Posterior vena cava (tissue), 2 donors: ENCODE data around the gene ZFP57. TPM values are rescaled to one million over a fixed set of nuclear protein-coding genes. Genes with fewer than 3 reads are reported as not detected.

ENCODE experiments used
- DNase-seq: peaks from one replicate; pipeline ENCODE4 v3.0.0-alpha.2; 2020; ENCODE audit warnings: low spot score
- intact Hi-C, 2 donors: fragments of 100-400 bp; cut with DNase I; formaldehyde crosslinking; loops; one replicate each; pipeline versions ENCODE4 v1.14.1 to v1.14.2; 2022 to 2023
- long read RNA-seq, 2 donors: library from polyadenylated mRNA; unstranded; transcript quantifications; one replicate each; pipeline ENCODE4 v2.0.0, GENCODE V29; 2020 to 2021
- total RNA-seq, 2 donors: library from RNA; stranded (reverse); fragmentation: NEBNext Ultra II Directional; extraction: Animal tissue kit (Norgen Biotek cat#: 25700); gene quantifications; one replicate each; pipeline ENCODE4 v1.2.1, GENCODE V29; 2021
- donor health status: DM: yes; HTN: yes; CAD: no.
- donor health status: DM: yes; HTN: yes; CAD: no.

Gene ZFP57
- total RNA-seq = 1 to 10 TPM in 1 of 2 donors, under 1 TPM in 1; 0.24 to 6.5 TPM
- long read RNA-seq, donor 1, partial matches to known transcripts = 1 of 3 reads
- long read RNA-seq, donor 1, other reads (novel, unspliced or antisense) = 2 of 3 reads
- long read RNA-seq, donor 2 = 0 reads

DNA sequence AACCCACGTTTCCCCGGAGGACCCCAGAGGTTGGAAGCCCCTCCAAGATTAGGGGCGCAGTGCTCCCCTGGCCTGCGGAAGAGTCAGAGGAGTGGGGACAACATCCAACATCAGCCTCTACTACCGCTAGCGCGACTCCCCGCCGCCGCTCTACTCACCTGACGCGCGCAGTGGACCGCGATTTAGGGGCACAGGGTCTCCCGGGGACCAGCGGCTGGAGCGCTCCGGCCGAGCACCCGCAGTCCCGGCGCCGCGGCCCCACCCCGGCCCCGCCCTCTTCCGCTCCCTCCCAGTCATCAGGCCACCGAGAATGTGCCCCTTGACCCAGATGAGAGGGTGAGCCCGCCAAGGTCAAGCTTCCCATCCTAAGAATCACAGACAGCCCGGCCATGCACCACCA is at the start of gene ZFP57:
Gene ZFP57 (minus strand): TSS at position 249 of the 400 bp plus-strand sequence. CDS start 4,149 bp downstream, outside the sequence.
- intact Hi-C loops = no loop called here
- DNase-seq = no peak

DNA sequence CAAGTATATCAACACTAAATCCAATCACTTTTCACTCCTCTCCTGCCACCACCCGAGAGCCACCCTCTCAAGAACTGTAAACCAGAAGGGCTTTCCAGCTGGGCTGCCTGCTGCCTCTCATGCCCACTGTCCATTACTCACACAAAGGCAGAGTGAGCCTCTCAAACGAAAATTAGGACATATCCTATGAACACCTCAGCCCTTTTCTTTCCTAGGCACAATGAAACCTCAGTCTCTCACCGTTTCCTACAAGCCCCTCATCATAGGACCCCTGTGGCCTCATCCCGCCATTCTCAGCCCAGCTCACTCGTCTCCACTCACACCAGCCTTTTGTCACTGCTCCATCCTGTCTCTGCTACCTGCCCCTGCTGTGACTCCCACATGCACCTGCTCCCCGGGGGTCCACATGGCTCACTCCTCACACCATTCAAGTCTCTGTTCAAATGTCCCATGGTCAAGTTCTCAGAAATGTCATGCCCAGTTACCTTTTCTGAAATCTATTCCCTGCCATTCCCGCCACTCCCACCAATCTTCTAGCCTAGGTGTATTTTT is 49.7 kb upstream of the ZFP57 start:
- DNase-seq = no peak
- intact Hi-C loops = no loop called here

- DNase-seq = no peak
- intact Hi-C loops = no loop called here
Observed at GRCh38 chr6:29729774-29730328, 48.9 kb upstream of the ZFP57 start.

- intact Hi-C loops = no loop called here
Observed at GRCh38 chr6:29728875-29729270, 47.9 kb upstream of the ZFP57 start.

DNA sequence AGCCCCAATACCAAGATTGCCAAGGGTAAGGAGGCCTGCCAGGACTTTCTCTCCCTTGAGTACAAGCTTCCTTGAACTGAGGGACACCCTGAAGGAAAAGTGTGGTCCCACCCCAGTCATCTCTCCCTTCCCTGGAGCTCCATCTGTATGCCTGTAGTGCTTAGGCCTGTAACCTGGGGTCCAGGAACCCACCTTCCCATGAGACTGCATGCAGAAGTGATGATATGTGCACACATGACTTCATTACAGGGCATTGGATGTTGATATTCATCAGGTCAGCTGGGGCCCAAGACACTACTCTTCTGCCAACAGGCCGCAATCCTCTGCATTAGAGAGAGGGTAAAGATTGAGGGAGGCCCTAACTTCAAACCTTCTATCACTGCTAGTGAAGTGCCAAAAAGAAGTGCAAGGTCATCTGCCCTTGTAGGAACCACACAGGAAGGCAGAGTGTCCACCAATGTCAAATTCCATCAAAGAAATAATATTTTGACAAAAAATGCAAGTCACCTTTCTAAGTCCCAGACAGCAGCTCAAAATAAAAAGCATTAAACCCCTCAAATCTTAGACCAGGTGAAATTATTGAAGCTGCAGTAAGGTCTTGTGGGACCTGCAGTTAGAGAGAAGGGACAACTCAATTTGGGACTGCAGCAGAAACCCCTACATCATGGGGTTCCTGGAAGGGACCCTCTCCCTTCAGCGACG is 47.4 kb upstream of the ZFP57 start:
- intact Hi-C loops = no loop called here
- DNase-seq = no peak

More at GRCh38 chr6:29728875-29729270, 47.9 kb upstream of the ZFP57 start:
- DNase-seq = no peak

GRCh38 chr6:29727637-29728036 is 46.7 kb upstream of the ZFP57 start:
- intact Hi-C loops = no loop called here
- no peak for DNase-seq

- intact Hi-C loops = no loop called here
- no peak for DNase-seq
Observed at GRCh38 chr6:29726571-29727194, 45.7 kb upstream of the ZFP57 start.

- DNase-seq = no peak
- intact Hi-C loops = no loop called here
Observed at GRCh38 chr6:29726001-29726400, 45.0 kb upstream of the ZFP57 start.

DNA sequence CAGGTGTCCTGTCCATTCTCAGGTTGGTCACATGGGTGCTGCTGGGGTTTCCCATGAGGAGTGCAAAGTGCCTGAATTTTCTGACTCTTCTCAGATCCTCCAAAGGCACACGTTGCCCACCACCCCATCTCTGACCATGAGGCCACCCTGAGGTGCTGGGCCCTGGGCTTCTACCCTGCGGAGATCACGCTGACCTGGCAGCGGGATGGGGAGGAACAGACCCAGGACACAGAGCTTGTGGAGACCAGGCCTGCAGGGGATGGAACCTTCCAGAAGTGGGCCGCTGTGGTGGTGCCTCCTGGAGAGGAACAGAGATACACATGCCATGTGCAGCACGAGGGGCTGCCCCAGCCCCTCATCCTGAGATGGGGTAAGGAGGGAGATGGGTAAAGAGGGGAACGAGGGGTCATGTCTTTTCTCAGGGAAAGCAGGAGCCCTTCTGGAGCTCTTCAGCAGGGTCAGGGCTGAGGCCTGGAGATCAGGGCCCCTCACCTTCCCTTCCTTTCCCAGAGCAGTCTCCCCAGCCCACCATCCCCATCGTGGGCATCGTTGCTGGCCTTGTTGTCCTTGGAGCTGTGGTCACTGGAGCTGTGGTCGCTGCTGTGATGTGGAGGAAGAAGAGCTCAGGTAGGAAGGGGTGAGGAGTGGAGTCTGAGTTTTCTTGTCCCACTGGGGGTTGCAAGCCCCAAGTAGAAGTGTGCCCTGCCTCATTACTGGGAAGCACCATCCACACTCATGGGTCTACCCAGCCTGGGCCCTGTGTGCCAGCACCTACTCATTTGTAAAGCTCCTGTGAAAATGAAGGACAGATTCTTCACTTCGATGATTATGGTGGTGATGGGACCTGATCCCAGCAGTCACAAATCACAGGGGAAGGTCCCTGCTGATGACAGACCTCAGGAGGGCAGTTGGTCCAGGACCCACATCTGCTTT is 44.3 kb upstream of the ZFP57 start:
- intact Hi-C loops = no loop called here
- no peak for DNase-seq

GRCh38 chr6:29723666-29724588 is 43.0 kb upstream of the ZFP57 start:
- DNase-seq = no peak
- intact Hi-C loops = no loop called here

DNA sequence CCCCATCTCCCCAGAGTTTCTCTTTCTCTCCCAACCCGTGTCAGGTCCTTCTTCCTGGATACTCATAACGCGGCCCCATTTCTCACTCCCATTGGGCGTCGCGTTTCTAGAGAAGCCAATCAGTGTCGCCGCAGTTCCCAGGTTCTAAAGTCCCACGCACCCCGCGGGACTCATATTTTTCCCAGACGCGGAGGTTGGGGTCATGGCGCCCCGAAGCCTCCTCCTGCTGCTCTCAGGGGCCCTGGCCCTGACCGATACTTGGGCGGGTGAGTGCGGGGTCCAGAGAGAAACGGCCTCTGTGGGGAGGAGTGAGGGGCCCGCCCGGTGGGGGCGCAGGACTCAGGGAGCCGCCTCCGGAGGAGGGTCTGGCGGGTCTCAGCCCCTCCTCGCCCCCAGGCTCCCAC is 42.3 kb upstream of the ZFP57 start, which contains the start of gene HLA-F:
Gene HLA-F (plus strand): TSS at position 173 of the 404 bp plus-strand sequence. CDS start 30 bp downstream, at position 203.
- peak; percentile 94 for DNase-seq
- intact Hi-C loops = no loop called here

GRCh38 chr6:29720863-29721262 is 39.9 kb upstream of the ZFP57 start:
- DNase-seq = no peak
- intact Hi-C loops = no loop called here

DNA sequence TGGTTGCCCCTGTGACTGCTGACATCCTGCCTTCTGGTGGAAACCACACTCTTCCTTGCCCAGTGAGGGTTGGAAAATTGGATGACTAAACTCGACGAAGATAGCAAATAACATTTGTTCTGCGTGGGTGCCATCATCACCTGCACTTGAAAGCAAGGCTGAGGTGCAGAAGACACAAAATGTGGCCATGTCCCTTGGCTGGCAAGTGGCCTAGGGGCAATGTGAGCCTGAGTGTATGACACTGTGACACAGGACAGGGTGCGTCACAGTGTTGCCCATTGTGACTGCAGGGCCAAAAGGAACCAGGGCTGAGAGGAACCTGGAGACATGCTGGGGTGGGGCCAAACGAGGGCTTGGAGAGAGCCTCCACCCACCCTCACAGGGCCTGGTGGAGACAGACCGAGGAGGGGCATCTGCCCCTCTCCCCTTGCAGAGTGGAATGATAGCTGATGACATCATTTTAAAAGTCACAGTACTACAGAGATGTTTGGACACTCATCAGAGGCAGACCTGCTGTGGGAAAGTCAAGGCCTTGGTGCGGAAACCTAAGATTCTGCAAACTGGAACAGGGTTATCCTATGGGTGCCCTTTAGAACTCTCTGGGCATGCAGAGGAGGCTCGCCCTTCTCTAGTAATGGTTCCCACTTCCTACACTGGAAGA is 29.5 kb upstream of the ZFP57 start:
- intact Hi-C loops = no loop called here

DNA sequence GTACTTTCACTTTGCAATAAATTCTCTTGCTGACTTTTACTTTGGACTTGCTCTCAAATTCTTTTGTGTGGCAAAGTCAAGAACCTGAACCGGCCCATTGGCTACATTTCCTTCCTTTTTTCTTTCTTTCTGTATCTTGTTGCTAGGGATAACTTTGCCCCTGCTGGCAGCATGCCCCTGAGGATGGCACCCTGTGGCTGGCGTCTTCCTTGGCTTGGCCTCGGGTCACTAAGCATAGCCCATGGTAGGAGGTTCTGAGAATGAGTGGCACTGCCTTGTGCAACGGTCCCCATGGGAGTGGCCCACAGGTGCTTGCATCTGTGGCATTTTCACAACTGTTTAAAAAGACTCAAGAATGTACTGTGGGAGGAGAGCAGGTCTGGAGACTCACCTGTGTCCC is 28.2 kb upstream of the ZFP57 start:
- no peak for DNase-seq
- intact Hi-C loops = no loop called here

More for the DNA sequence above, 29.5 kb upstream of the ZFP57 start:
- DNase-seq = no peak

- DNase-seq = no peak
- intact Hi-C loops = no loop called here
Observed at GRCh38 chr6:29708432-29709179, 27.7 kb upstream of the ZFP57 start.

DNA sequence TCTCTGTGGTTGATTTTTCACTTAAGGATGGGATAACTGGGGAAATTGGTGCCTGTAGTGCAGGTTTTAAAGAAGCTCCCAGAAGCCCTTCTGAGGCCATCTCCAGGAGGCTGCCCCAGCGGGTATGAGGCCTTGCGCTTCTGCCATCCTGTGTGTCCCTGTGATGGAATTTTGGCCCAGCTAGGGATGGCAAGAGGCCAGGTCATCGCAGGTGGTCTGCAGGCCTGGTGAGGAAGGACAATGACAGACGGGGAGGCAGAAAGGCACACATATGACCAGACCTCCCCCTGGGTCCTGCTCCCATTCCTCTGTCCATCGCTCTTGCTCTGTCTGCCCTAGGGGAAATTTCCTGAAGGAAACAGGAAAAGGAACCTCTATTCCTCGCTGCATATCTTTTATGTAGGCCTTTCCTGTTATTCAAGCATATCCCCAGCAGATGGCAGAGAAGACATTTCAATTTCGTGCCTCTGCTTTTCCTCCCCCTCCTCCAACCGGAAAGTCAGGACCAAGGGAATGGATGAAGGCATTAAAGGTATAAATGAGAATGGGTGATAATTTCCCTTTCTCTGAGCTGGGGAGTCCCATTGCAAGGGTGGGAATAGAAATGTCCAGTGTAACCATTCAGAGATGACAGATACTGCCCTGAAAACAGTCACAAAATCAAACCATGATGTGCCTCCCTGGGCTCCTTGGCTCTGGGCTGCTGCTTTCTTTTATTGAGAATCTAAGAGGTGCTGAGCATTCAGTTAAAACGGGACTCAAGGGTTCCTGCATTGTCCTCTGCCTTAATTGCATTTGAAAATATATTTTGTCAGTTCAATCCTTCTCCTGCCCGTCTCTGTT is 24.7 kb upstream of the ZFP57 start:
- intact Hi-C loops = loop anchor here in 1 of 2 donors (2.0 kb wide), 1 partner anchor 129 kb away; no protein-coding TSS in a partner anchor
- DNase-seq = no peak
